GM12878 (cell line): ENCODE data around the gene ABHD18. TPM values are rescaled to one million over a fixed set of nuclear protein-coding genes. Genes with fewer than 3 reads are reported as not detected.
A peak's percentile ranks its signal among the peaks of the same experiment; 100 is the strongest.

Experiments
- ATF2 ChIP-seq: IDR thresholded peaks from 2 replicates; pipeline ENCODE4 v1.6.1; 2012; ENCODE audit warnings: low read length, inconsistent platforms
- CBFB ChIP-seq: IDR thresholded peaks from 2 replicates; pipeline ENCODE4 v1.6.1; 2016; ENCODE audit warnings: antibody characterized with exemption, low read depth
- EED ChIP-seq: sonication (generic); IDR thresholded peaks from 2 replicates; pipeline ENCODE4 v1.6.1; 2016; ENCODE audit warnings: antibody characterized with exemption, low read depth
- EZH2 ChIP-seq: IDR thresholded peaks from 2 replicates; pipeline ENCODE4 v1.6.1; 2012; ENCODE audit warnings: low read depth, mild to moderate bottlenecking, control low read depth, inconsistent platforms, low read length, borderline replicate concordance; ENCODE audit not compliant: control insufficient read depth
- HSF1 ChIP-seq: fragments of 150-350 bp; IDR thresholded peaks from 2 replicates; pipeline ENCODE4 v1.6.1; 2014; ENCODE audit warnings: mild to moderate bottlenecking, low read depth, low read length
- IRF4 ChIP-seq: IDR thresholded peaks from 2 replicates; pipeline ENCODE4 v1.6.1; 2011; ENCODE audit warnings: low read depth, low read length
- JUNB ChIP-seq: IDR thresholded peaks from 2 replicates; pipeline ENCODE4 v1.6.1; 2016; ENCODE audit warnings: antibody characterized with exemption, mild to moderate bottlenecking
- MAX ChIP-seq: IDR thresholded peaks from 2 replicates; pipeline ENCODE4 v1.6.1; 2012; ENCODE audit warnings: low read depth, low read length, improper control_type of control experiment
- MTA2 ChIP-seq: fragments of 450-650 bp; IDR thresholded peaks from 2 replicates; pipeline ENCODE4 v1.6.1; 2016; ENCODE audit warnings: low read depth, mild to moderate bottlenecking, moderate library complexity
- MTA3 ChIP-seq: IDR thresholded peaks from 2 replicates; pipeline ENCODE4 v1.6.1; 2012; ENCODE audit warnings: low read length, inconsistent platforms, borderline replicate concordance
- MYB ChIP-seq: fragments of 150-350 bp; IDR thresholded peaks from 2 replicates; pipeline ENCODE4 v1.6.1; 2014; ENCODE audit warnings: mild to moderate bottlenecking, low read depth, low read length, borderline replicate concordance
- NFIC ChIP-seq: IDR thresholded peaks from 2 replicates; pipeline ENCODE4 v1.6.1; 2012; ENCODE audit warnings: low read depth, mild to moderate bottlenecking, inconsistent platforms, low read length, moderate library complexity
- NFYA ChIP-seq: IDR thresholded peaks from 2 replicates; pipeline ENCODE4 v1.6.1; 2011; ENCODE audit warnings: low read depth, mild to moderate bottlenecking, low read length, improper control_type of control experiment, borderline replicate concordance
- NR2C2 ChIP-seq: IDR thresholded peaks from 2 replicates; pipeline ENCODE4 v1.6.1; 2011; ENCODE audit warnings: borderline replicate concordance, low read depth; ENCODE audit not compliant: control insufficient read depth, insufficient read length
- NRF1 ChIP-seq: conservative IDR thresholded peaks from 2 replicates; pipeline ENCODE4 v1.6.1; 2011; ENCODE audit warnings: mild to moderate bottlenecking, low read depth, low read length, improper control_type of control experiment
- PKNOX1 ChIP-seq: fragments of 450-650 bp; IDR thresholded peaks from 2 replicates; pipeline ENCODE4 v1.6.1; 2016; ENCODE audit warnings: mild to moderate bottlenecking
- RAD21 ChIP-seq: IDR thresholded peaks from 2 replicates; pipeline ENCODE4 v1.6.1; 2011; ENCODE audit warnings: mild to moderate bottlenecking, low read depth, low read length, moderate library complexity; ENCODE audit not compliant: insufficient read depth
- RB1 ChIP-seq: fragments of 450-650 bp; formaldehyde crosslinking; IDR thresholded peaks from 2 replicates; pipeline ENCODE4 v1.6.1; 2017; ENCODE audit warnings: mild to moderate bottlenecking, borderline replicate concordance
- SIN3A ChIP-seq: IDR thresholded peaks from 2 replicates; pipeline ENCODE4 v1.6.1; 2012; ENCODE audit warnings: low read depth, low read length, improper control_type of control experiment
- SIX5 ChIP-seq: IDR thresholded peaks from 2 replicates; pipeline ENCODE4 v1.6.1; 2011; ENCODE audit warnings: mild to moderate bottlenecking, low read depth, low read length, moderate library complexity; ENCODE audit not compliant: severe bottlenecking
- STAT1 ChIP-seq: fragments of 450-650 bp; conservative IDR thresholded peaks from 2 replicates; pipeline ENCODE4 v1.6.1; 2014; ENCODE audit warnings: antibody characterized with exemption, mild to moderate bottlenecking
- TCF3 ChIP-seq: IDR thresholded peaks from 2 replicates; pipeline ENCODE4 v1.6.1; 2012; ENCODE audit warnings: low read depth, mild to moderate bottlenecking, low read length, borderline replicate concordance; ENCODE audit not compliant: insufficient read depth
- ZSCAN29 ChIP-seq: fragments of 450-650 bp; IDR thresholded peaks from 2 replicates; pipeline ENCODE4 v1.6.1; 2017; ENCODE audit warnings: mild to moderate bottlenecking, moderate library complexity
- polyA plus RNA-seq, 11 experiments: library from polyadenylated mRNA; depleted of rRNA in 4 of 11; unstranded in 6 of 11; stranded (reverse) in 5 of 11; fragments of >200 nt; fragmentation: Nextera tagmentation in 4 of 11; fragmentation: Illumina TruSeq in 1 of 11; extraction: Ambion mirVana in 4 of 11; extraction: Trizol in 1 of 11; gene quantifications; 1 replicate in 1 of 11; 2 replicates in 10 of 11; pipeline versions ENCODE4 v1.2.1 to v1.2.3, GENCODE V29; 2011 to 2016; ENCODE audit warnings: inconsistent platforms in 2 of 11, missing spikeins in 2 of 11, low read depth in 1 of 11
- total RNA-seq, 4 experiments: library from RNA; depleted of rRNA in 3 of 4; stranded (reverse); fragments of >200 nt in 3 of 4; fragmentation: Illumina TruSeq in 1 of 4; extraction: Trizol in 1 of 4; gene quantifications; 2 replicates each; pipeline versions ENCODE4 v1.2.1 to v1.2.3, GENCODE V29; 2013 to 2021

Gene ABHD18
- total and polyA plus RNA-seq, 10 of the 15 experiments (the other 5 are each of a cell fraction or from before 2014, with no cell fraction given): 3.4 to 13.5 (median 9.6) TPM

GRCh38 chr4:127997534-127998388, 32.6 kb downstream of the ABHD18 start (continued):
- TF ChIP-seq NR2C2 (no peak), IRF4 (peak; percentile 67; the same call in 1 of the 2 replicates), RB1 (no peak), EED (peak; percentile 57), HSF1 (no peak), MTA3 (no peak), NFYA (no peak), RAD21 (peak; percentile 50), SIN3A (no peak), MYB (no peak), ZSCAN29 (no peak), STAT1 (no peak), NRF1 (no peak), ATF2 (no peak), MTA2 (peak; percentile 39; the same call in 1 of the 2 replicates), EZH2 (no peak), PKNOX1 (peak; percentile 20; the same call in 1 of the 2 replicates), JUNB (peak; percentile 36), TCF3 (peak; percentile 86; the same call in 1 of the 2 replicates), SIX5 (no peak), MAX (no peak), CBFB (no peak), NFIC (no peak)
